ENCODE results near the gene KCND2. TPM values are rescaled to one million over a fixed set of nuclear protein-coding genes. Genes with fewer than 3 reads are reported as not detected.

The KCND2 gene
- total RNA-seq, 1 donor from 2014 or later: 2.9 TPM

- TF ChIP-seq EZH2phosphoT487 (IDR thresholded peaks at IDR 0.05): no peak
- no peak for TF ChIP-seq EZH2 (IDR thresholded peaks at IDR 0.05)
- TF ChIP-seq CTCF (IDR thresholded peaks at IDR 0.05): no peak
- Mint-ChIP-seq H3K27me3 (ENCODE audit: insufficient read depth, low read depth) (no peaks in the 10 kb centered on the region), H3K36me3 (no peaks in the 10 kb centered on the region), H3K4me1 (peaks cover 3% of the 10 kb centered on the region), H3K27ac (no peak overlapping the region), H3K9me3 (no peaks in the 10 kb centered on the region), H3K4me3 (no peak overlapping the region)
- Histone ChIP-seq H3K79me2 (ENCODE audit: low read depth) (no peaks in the 10 kb centered on the region), H3K9me3 (ENCODE audit: low read depth) (no peaks in the 10 kb centered on the region), H3K27me3 (no peaks in the 10 kb centered on the region), H3K36me3 (no peaks in the 10 kb centered on the region), H3K4me1 (peaks cover 7% of the 10 kb centered on the region), H3K4me2 (no peak overlapping the region), H2AFZ (replicated peaks) (no peak overlapping the region), H3K9ac (no peak overlapping the region), H3K27ac (no peak overlapping the region), H4K20me1 (ENCODE audit: low read depth) (no peaks in the 10 kb centered on the region), H3F3A (ENCODE audit: low read depth) (no peaks in the 10 kb centered on the region), H3K4me3 (no peak overlapping the region)
- no peak for DNase-seq (ENCODE audit: low spot score)
These were observed 190.0 kb downstream of the KCND2 start for GRCh38 chr7:120462991-120463390.

- no peak for DNase-seq (ENCODE audit: low spot score)
- Histone ChIP-seq H3K79me2 (ENCODE audit: low read depth) (no peaks in the 10 kb centered on the region), H3K4me2 (no peak overlapping the region), H3F3A (ENCODE audit: low read depth) (no peaks in the 10 kb centered on the region), H3K9ac (no peak overlapping the region), H3K36me3 (no peaks in the 10 kb centered on the region), H4K20me1 (ENCODE audit: low read depth) (no peaks in the 10 kb centered on the region), H3K4me3 (no peak overlapping the region), H3K27me3 (no peaks in the 10 kb centered on the region), H3K9me3 (ENCODE audit: low read depth) (no peaks in the 10 kb centered on the region), H2AFZ (replicated peaks) (no peak overlapping the region), H3K4me1 (peaks cover 7% of the 10 kb centered on the region), H3K27ac (no peak overlapping the region)
- no peak for TF ChIP-seq CTCF (IDR thresholded peaks at IDR 0.05)
- no peak for TF ChIP-seq EZH2 (IDR thresholded peaks at IDR 0.05)
- no peak for TF ChIP-seq EZH2phosphoT487 (IDR thresholded peaks at IDR 0.05)
- Mint-ChIP-seq H3K4me1 (peaks cover 3% of the 10 kb centered on the region), H3K9me3 (no peaks in the 10 kb centered on the region), H3K36me3 (no peaks in the 10 kb centered on the region), H3K27ac (no peak overlapping the region), H3K4me3 (no peak overlapping the region), H3K27me3 (ENCODE audit: insufficient read depth, low read depth) (no peaks in the 10 kb centered on the region)
These were observed 191.1 kb downstream of the KCND2 start for GRCh38 chr7:120464104-120464503.

GRCh38 chr7:120467676-120468075 is 194.7 kb downstream of the KCND2 start:
- no peak for TF ChIP-seq CTCF (IDR thresholded peaks at IDR 0.05)
- TF ChIP-seq EZH2phosphoT487 (IDR thresholded peaks at IDR 0.05): no peak
- no peak for TF ChIP-seq EZH2 (IDR thresholded peaks at IDR 0.05)
- no peaks in the 10 kb centered on the region for H3K9me3 Mint-ChIP-seq

More at GRCh38 chr7:120467676-120468075, 194.7 kb downstream of the KCND2 start:
- H3K4me1 ChIP-seq: no peaks in the 10 kb centered on the region
- H2AFZ ChIP-seq (replicated peaks): no peak overlapping the region
- H3K9ac ChIP-seq: no peak overlapping the region
- no peak overlapping the region for H3K4me2 ChIP-seq
- H3K4me3 ChIP-seq: no peak overlapping the region
- no peaks in the 10 kb centered on the region for H3K9me3 ChIP-seq (ENCODE audit: low read depth)
- no peak overlapping the region for H3K4me3 Mint-ChIP-seq
- H3K36me3 ChIP-seq: no peaks in the 10 kb centered on the region
- DNase-seq (ENCODE audit: low spot score): no peak
- H3F3A ChIP-seq (ENCODE audit: low read depth): no peaks in the 10 kb centered on the region
- H3K27ac Mint-ChIP-seq: no peak overlapping the region
- no peaks in the 10 kb centered on the region for H3K79me2 ChIP-seq (ENCODE audit: low read depth)
- H3K27me3 Mint-ChIP-seq (ENCODE audit: insufficient read depth, low read depth): no peaks in the 10 kb centered on the region
- H3K27ac ChIP-seq: no peak overlapping the region
- H4K20me1 ChIP-seq (ENCODE audit: low read depth): no peaks in the 10 kb centered on the region
- H3K27me3 ChIP-seq: no peaks in the 10 kb centered on the region
- no peaks in the 10 kb centered on the region for H3K36me3 Mint-ChIP-seq
- no peaks in the 10 kb centered on the region for H3K4me1 Mint-ChIP-seq
